ENCODE results near the gene GGTA1.
"Not testable (repeated sequence)": the region's sequence is repeated elsewhere in the genome, so short reads cannot be mapped to it uniquely, and the experiment has no call there.

Gene GGTA1

DNA sequence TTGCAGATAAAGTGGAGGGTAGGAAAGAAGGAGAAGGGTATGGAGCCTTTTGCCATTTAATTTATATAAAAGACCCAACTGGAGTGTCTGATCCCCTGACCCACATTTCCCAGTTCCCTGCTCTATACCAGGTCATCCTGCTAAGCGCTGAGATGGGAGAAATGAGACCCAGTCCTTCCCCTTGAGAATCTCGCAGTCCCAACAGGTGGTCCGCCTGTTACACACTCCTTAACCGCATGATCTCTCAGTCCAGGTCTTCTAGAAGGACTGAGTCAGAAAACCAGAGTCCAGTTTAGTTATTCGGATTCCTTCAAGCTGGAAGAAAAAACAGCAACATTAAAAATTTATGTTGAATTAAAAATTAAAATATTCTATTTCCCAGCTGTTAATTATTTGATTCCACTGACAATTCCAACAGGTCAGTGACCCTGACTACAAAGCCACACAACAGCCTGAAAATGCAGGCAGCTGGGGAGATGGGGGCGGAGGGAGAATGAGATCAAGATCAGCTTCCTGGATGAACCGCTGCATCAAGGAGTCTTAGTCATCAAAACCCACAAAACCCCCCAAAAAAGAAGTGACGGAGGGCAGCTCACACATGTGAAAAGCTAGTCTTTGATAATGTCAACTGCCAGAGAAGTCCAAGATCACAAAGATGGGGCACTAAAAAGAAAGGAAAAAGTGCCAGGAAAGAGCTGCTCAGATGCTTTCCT is 44.0 kb downstream of the GGTA1 start:
- no peak for DNase-seq

DNA sequence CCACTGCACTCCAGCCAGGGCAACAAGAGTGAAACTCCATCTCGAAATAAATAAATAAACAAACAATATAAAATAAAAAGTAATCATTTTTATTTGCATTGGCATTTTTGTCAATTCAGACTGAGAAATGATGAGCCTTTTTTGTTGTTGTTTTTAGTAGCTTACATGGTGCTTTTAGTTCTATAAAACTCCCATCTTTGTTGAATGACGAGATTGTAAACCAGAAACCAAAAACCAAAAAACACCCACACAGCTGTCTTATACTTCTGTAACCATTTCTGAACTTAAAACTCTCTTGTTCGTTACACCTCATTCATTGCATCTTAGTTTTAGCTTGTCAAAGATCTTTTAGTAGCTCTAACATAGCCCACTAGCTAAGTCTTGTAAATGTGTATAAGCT is 44.7 kb downstream of the GGTA1 start:
- DNase-seq: no peak

DNA sequence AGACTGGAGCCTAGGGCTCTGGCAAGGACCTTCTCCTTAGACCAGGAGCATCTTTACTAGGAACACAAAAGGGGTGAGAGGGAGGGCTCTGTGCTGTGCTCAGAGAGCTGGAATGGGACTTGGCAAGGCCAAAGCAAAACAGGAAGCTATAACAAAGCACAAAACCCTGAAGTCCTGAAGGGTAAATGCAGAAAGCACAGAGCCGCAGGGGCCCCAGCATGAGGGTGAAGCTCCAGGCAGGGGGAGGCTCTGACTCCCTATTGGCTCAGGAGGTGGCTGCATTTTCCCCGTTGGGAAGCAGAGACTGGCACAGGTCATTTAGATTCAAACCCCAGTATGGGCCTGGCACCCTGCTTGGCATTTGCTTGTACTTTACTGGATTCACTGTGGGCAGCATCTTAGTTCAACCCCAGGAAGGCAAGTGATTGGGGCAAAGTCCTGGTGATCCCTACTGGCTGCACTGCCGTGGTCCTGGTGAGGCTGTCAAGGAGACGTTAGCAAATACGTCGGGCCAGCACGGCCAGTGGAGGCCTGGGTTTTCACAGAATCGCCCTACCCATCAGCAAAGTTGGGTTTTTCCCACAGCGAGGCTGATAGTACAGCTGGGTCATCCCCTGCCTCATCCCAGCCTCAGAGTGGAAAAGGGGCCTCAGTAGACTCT is 46.3 kb downstream of the GGTA1 start:
- no peak for DNase-seq

DNA sequence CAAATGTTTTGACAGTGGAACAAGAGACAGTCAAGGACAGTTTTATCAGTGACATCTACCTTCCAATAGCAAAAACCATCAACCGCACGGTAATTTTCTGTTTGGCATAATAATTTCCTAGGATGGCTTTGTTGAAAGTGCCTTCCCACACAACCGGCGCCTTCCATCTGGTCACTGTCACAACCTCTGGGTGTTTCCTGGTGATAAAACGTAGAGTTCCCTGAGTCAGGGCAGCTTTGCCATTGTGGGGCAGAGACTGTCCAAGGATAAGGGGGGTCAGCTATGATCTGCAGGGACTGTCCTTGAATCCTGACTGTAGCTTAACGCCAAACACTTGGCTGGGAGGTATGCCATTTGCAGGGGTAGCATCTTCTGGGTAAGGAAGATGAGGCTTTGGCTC is 47.6 kb downstream of the GGTA1 start:
- no peak for DNase-seq

DNA sequence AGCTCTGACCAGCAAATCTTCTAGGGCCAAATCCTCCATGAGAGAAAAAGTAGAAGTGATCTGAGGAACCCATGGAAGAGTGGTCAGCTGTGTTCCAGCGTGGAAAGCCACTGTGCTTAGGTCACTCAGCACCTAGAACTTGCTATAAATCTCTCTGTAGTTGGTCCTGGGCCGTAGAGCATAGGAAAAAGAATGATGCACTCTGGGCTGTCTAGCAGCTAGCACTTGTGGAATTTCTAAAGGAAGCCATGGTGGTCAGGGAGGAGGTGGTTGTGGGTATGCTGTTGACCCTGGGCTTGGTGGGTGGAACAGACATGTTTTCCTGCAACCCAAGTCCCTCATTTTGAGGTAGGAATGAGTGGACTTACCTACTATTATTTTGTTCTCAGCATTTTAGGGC is 48.1 kb downstream of the GGTA1 start:
- no peak for DNase-seq

DNA sequence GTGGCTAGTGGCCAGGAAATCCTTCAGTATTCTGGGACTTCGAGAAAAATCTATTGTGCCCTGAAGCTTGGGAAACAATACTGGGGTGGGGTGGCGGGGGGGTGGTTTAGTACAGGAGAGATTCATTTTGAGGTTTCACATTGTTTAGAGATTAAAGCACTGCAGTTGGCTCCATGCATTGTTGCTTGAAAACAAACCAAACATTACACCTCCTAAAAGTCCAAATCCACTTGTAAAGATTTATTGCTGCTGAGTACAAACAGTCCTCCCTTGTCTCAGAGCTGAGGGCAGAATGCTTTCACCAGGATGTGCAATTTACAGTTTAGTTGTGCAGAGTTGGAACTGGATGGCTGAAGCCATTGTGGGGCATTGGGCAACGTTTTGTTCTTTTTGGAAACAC is 49.4 kb downstream of the GGTA1 start:
- DNase-seq: no peak

DNA sequence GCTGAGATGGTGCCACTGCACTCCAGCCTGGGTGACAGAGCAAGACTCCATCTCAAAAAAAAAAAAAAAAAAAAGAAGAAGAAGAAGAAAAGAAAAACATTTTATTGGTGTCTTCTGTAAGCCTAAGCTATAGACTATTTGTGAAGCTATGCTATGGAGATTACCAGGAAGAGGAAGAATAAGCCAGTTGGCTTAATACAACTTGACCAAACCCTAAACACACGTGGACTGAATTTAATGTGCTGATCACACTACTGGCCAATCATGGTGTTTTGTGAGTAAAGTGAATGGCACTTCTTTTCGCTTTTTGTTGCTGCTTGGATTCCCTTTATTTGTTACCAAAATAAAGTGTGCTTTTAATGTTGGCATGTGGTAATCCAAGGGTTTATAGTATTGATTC is 49.9 kb downstream of the GGTA1 start:
- no peak for DNase-seq

DNA sequence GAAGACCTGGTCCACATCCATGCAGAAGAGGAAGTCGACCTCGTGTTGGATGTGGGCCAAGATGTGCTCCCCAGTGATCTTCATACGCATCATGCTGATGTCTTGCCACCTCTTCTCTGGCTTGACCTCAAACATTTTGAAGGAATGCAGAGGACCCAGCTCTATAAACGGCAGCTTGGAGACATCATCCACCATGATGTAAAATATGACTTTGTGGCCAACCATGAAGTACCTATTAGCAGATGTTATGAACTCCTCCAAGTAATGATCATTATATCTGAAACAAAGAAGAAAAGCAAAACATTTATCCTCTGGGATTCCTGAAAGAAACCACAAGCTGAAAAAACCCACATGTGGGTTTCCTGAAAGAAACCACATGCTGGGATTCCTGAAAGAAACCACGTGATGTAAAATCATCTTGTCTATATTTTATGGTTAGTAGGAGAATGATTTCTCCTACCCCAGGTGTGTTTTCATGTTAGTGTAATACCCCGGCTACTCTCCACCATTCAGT is 52.3 kb downstream of the GGTA1 start:
- DNase-seq: no peak

DNA sequence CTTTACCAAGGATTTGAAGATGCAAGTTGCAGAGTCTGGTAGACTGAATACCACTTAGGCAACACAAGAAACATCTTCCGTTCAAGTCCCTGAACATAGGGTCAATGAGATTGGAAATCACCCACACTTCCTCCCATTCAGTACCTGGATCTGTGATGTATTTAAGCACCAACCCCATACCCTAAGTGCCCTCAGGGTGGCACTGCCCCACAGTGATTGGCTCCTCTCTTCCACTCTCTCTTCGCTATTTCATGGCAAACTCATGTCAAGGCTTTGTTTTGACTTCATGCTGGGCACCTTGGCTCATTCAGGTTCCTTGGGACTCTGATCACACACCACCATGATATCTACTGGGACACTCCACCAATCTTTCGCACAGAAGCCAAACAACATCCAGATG is 53.7 kb downstream of the GGTA1 start:
- no peak for DNase-seq

DNA sequence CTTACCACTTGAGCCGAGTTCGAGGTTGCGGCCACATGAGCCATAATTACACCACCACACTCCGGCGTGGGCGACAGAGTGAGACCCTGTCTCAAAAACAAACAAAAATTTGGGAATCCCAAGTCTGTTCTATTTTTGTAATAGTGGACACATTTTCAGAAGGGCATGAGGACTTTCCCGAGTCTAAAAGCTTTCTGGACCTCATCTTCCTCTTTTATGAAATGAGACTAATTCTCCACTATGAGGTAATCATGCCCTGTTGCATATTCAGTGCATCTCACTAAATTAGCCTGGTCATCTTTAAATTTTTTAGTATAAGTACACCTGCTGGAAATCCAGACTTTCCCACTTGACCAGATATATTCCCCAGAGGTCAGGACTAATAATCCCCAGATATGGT is 55.7 kb downstream of the GGTA1 start:
- DNase-seq: no peak

DNA sequence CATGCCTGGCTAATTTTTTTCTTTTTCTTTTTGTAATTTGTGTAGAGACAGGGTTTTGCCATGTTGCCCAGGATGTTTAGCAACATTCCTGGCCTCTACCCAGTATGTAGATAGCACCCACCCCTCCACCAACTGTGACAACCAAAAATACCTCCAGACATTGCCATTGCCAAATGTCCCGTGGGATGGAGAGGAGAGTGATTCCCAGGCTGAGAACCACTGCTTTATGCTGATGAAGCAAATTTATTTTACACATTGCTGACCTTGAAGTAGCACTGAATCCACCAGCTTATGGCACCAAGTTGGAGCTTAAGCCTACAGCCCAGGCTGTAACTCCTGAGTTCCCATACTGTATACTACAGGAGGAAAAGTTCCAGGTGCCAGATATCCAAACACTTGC is 58.5 kb downstream of the GGTA1 start:
- no peak for DNase-seq

DNA sequence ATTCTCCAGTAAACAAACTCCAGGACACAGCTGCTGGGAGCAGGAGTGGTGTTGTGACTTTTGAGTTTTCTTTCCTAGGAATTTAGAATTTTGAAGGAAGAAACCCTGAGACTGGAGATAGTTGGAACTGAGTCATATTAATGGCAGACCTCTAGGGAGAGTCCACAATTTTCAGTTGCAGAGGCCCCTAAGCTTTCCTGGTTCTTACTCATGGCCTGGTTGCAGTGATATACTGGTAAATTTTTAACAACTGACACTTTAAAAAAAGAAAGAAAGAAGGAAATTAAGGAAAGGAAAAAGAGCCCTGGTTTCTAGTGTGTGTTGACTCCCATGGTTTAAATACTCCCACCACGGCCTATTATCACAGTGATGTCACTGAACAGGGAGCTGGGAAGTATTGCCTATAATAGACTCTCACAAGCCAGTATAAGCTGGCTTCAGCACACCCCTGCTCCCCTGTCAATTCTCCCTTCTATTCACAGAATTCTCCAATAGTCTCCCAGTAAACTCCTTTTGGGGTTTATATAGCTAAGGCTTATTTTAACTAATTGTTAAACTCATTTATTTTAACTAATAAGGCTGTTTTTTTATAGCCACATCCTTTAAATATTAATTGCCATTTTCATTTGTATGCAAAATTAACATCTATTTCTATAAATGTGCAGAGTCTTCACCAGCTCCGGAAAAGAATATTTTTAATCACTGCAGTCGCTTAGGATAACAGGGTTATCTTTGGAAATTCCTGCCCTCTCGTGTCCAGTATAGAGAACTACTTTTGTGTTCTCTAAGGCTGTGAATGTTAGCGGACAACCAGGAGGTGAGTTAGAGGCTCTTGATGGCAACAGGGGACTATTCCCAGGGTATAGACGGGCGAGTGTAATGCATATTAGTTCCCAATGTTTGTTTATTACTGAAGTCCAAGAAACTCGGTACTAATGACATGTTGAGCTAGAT is 59.7 kb downstream of the GGTA1 start:
- DNase-seq: no peak

DNA sequence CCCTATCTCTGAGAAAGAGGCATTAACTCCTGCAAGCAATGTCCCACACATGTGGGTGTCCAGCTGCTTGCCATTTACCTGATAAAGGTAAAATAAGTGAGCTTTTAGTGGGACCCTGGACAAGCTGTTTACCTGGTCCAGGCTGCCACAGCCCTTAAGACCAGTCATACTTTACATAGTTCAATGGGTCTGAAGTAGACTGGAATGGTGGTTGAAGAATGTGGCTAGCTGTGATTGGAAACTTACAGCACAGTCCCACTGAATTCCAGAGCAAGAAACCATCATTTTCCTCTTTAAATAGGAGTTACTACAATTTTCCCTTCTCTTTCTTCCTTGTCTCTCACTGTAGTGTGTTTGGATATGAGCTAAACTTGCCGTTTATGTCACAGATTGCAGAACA is 60.6 kb downstream of the GGTA1 start:
- no peak for DNase-seq

DNA sequence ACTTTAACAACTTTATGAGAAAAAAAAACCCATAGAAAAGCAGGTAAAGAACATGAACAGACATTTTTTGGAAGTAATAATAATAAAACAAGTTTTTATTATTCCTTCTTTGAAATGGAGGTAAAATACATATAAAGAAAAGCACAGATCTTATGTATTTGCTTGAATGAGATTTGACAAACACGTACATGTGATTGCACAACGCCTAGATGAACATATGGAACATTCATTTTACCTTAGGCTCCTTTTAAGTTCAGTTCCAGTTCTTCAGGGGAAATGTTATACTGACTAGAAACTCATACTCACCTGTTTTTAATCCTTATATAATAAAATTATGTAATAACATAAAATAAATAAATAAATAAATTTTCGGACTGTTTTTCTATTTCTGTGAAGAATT is 61.8 kb downstream of the GGTA1 start:
- no peak for DNase-seq

DNA sequence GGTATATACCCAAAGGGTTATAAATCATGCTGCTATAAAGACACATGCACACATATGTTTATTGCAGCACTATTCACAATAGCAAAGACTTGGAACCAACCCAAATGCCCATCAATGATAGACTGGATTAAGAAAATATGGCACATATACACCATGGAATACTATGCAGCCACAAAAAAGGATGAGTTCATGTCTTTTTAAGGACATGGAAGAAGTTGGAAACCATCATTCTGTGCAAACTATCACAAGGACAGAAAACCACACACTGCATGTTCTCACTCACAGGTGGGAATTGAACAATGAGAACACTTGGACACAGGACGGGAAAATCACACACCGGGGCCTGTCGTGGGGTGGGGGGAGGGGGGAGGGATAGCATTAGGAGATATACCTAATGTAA is 62.6 kb downstream of the GGTA1 start:
- DNase-seq: not testable (repeated sequence)

DNA sequence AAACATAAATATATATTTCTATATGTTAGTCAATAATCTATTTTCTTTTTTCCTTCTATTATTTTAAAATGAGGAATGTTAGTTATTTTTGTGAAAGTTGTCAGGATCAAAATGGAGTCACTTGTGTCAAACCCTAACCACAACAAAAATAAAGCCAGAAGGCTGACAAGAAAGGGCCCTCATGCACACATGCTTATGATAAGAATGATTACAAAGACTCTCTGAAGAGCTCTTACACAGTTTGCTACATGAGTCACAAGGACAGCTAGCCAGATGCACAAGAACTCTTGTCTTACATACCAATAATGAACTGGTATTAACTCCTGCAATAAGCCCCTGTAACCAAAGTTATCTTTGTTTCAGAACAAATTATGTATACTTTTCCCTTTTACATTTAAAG is 64.7 kb downstream of the GGTA1 start:
- no peak for DNase-seq

DNA sequence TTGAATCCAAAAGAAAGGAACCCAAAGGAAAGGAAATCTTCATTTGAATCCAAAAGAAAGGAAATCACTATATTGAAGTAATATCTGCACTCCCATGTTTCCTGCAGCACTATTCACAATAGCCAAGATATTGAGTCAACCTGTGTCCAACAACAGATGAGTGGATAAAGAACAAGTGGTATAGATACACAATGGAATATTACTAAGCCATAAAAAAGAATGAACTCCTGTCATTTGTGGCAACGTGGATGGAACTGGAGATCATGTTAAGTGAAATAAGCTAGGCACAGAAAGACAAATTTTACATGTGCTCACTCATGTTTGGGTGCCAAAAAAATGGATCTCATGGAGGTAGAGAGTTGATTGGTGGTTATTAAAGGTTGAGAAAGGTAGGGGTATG is 71.7 kb downstream of the GGTA1 start:
- DNase-seq: no peak

DNA sequence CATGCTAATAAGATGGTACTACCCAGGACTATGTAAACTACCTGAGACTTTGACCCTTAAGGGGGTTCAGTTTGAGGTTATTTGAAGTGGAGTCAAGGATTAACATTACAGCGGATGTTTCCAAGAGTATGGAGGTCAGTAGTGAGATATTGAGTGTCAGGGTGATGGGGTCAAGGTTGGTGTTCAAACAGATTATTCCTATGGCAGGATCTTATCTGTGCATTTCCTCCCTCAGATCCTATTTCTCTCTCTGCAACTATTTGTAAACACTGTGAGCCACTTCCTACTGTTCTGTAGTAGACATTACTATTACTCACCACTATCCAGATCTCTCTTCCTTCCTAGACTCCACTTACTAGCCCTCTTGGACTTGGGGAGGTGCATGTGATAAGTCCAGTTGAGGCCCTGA is 75.6 kb downstream of the GGTA1 start:
- no peak for DNase-seq

DNA sequence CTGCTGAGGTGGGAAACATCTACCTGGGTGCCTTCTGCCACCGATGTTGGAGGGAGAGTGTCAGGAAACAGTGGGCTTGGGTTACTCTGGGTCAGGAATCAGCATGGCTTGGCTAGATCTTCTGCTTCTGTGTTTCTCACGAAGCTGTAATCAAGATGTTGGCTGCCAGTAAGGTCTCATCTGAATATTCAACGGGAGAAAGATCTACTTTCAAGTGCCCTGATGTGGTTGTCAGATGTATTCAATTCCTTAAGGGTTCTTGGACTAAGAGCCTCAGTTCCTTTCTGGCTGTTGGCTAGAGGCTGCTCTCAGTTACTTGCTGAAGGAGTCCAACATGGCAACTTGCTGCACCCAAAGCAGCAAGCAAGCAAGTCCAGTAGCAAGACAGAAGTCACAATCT is 87.7 kb downstream of the GGTA1 start:
- no peak for DNase-seq

DNA sequence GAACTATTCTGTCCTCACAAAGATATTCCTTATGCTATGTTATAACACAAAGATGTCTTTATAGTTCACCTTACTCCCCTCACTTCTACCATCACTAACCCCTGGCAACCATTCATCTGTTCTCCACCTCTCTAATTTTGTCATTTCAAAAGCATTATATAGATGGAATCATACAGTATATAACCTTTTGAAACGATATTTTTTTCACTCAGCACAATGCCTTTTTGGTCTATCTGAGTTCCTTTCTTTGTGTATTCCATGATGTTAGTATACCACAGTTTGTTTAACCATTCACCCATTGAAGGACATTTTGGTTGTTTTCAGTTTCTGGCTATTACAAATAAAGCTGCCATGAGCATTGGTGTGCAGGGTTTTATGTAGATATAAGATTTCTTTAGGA is 93.7 kb downstream of the GGTA1 start:
- DNase-seq: no peak

All from NCI-H146 (cell line).